EL (cell line): Measurements from ENCODE around the gene CMC2.

Experiments
- DNase-seq: peaks from one replicate; pipeline ENCODE4 v3.0.0-alpha.2; 2016

The CMC2 gene

GRCh38 chr16:81001330-81001729 is 5.4 kb downstream of the CMC2 start:
- DNase-seq = no peak

GRCh38 chr16:81000873-81001272 is 5.8 kb downstream of the CMC2 start:
- no peak for DNase-seq

- no peak for DNase-seq
Measured at GRCh38 chr16:80997964-80998620, 8.6 kb downstream of the CMC2 start.

- peak; percentile 35 for DNase-seq
Measured at GRCh38 chr16:80997139-80997798, 9.4 kb downstream of the CMC2 start.

GRCh38 chr16:80996688-80997138 is 10.0 kb downstream of the CMC2 start:
- DNase-seq = no peak

GRCh38 chr16:80994451-80994850 is 12.2 kb downstream of the CMC2 start:
- peak; percentile 57 for DNase-seq

GRCh38 chr16:80993834-80994233 is 12.9 kb downstream of the CMC2 start:
- no peak for DNase-seq

GRCh38 chr16:80993307-80993706 is 13.4 kb downstream of the CMC2 start:
- DNase-seq = peak; percentile 91

- DNase-seq = no peak
Measured at GRCh38 chr16:80992676-80993293, 13.9 kb downstream of the CMC2 start.

- DNase-seq = no peak
Measured at GRCh38 chr16:80991792-80992430, 14.8 kb downstream of the CMC2 start.

GRCh38 chr16:80990978-80991377 is 15.7 kb downstream of the CMC2 start:
- no peak for DNase-seq

- DNase-seq = no peak
Measured at GRCh38 chr16:80990577-80990976, 16.1 kb downstream of the CMC2 start.

GRCh38 chr16:80989801-80990200 is 16.9 kb downstream of the CMC2 start:
- no peak for DNase-seq

GRCh38 chr16:80988756-80989155 is 17.9 kb downstream of the CMC2 start:
- no peak for DNase-seq

GRCh38 chr16:80986557-80986956 is 20.1 kb downstream of the CMC2 start:
- no peak for DNase-seq

- DNase-seq = no peak
Measured at GRCh38 chr16:80985611-80986010, 21.1 kb downstream of the CMC2 start.

- DNase-seq = no peak
Measured at GRCh38 chr16:80984124-80984892, 22.4 kb downstream of the CMC2 start.

GRCh38 chr16:80982646-80983045 is 24.0 kb downstream of the CMC2 start:
- no peak for DNase-seq

- no peak for DNase-seq
Measured at GRCh38 chr16:80981103-80981502, 25.6 kb downstream of the CMC2 start.

GRCh38 chr16:80976946-80977345 is 29.7 kb downstream of the CMC2 start:
- no peak for DNase-seq

GRCh38 chr16:80974649-80975376 is 31.9 kb downstream of the CMC2 start:
- DNase-seq = no peak

GRCh38 chr16:80973991-80974390 is 32.7 kb downstream of the CMC2 start:
- DNase-seq = no peak
